Right lobe of liver (tissue), 4 donors: ENCODE results near the gene C5orf22.

Source experiments
- POLR2A ChIP-seq: fragments of 450-650 bp; IDR thresholded peaks from one replicate; pipeline ENCODE4 v1.6.1; 2017; ENCODE audit warnings: antibody characterized with exemption, mild to moderate bottlenecking
- TF ChIP-seq, protein P1 (sequence below), 4 donors: fragments of 200-600 bp in 3 of 4; fragments of 450-650 bp in 1 of 4; IDR thresholded peaks; one replicate each; pipeline versions ENCODE4 v1.5.1 to v1.8.0; 2016 to 2022; ENCODE audit warnings: antibody characterized with exemption in 4 of 4, mild to moderate bottlenecking in 2 of 4
- donor health status: DM: no; HTN: no; CAD: no.
- donor health status: DM: no; HTN: no; CAD: no.
- donor health status: DM: no; HTN: yes; CAD: no.

DNA sequence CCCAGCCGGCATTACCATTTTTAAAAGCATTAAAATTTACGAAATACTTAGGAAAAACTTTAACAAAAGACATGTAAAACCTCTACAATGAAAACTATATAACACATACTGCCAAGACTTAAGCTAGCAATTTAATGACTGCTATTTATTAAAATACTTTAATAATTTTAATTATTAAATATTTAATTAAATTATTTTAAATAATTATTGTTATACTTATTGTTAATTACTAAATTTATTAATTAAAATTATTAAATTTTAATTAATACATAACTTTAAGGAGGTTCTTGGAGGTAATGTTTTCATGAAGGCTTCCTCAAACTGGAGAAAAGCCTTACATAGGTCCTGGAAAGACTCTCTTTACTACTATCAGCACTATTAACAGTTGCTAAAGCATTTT lies 47.5 kb downstream of the C5orf22 start:
- TF ChIP-seq, protein P1, sequence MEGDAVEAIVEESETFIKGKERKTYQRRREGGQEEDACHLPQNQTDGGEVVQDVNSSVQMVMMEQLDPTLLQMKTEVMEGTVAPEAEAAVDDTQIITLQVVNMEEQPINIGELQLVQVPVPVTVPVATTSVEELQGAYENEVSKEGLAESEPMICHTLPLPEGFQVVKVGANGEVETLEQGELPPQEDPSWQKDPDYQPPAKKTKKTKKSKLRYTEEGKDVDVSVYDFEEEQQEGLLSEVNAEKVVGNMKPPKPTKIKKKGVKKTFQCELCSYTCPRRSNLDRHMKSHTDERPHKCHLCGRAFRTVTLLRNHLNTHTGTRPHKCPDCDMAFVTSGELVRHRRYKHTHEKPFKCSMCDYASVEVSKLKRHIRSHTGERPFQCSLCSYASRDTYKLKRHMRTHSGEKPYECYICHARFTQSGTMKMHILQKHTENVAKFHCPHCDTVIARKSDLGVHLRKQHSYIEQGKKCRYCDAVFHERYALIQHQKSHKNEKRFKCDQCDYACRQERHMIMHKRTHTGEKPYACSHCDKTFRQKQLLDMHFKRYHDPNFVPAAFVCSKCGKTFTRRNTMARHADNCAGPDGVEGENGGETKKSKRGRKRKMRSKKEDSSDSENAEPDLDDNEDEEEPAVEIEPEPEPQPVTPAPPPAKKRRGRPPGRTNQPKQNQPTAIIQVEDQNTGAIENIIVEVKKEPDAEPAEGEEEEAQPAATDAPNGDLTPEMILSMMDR (IDR thresholded peaks at IDR 0.05): no peak
- no peak for TF ChIP-seq POLR2A
